Stomach (tissue), 9 donors: Measurements from ENCODE around the gene CDH2. TPM values are rescaled to one million over a fixed set of nuclear protein-coding genes. Genes with fewer than 3 reads are reported as not detected.

Source experiments
- DNase-seq, 2 donors: peaks; one replicate each; pipeline versions ENCODE4 v3.0.0 to v3.0.0-alpha.2; 2013 to 2019
- H3K27ac ChIP-seq, 5 donors: fragments of 200-600 bp in 4 of 5; sonication (generic) in 4 of 5; one replicate each; pipeline ENCODE4 v1.5.1; 2013 to 2019; ENCODE audit warnings: mild to moderate bottlenecking in 1 of 5, moderate library complexity in 1 of 5
- H3K27me3 ChIP-seq, 3 donors: fragments of 200-600 bp; sonication (generic); one replicate each; pipeline ENCODE4 v1.5.1; 2017 to 2019; ENCODE audit warnings: mixed run types in 1 of 3
- H3K36me3 ChIP-seq, 4 donors: fragments of 200-600 bp; sonication (generic); 1 replicate in 3 of 4; 2 replicates in 1 of 4; pipeline ENCODE4 v1.5.1; 2016 to 2019
- H3K4me1 ChIP-seq, 4 donors: fragments of 200-600 bp; sonication (generic); one replicate each; pipeline ENCODE4 v1.5.1; 2016 to 2019
- H3K4me3 ChIP-seq, 4 donors: fragments of 200-600 bp; sonication (generic) in 3 of 4; one replicate each; pipeline ENCODE4 v1.5.1; 2016 to 2019; ENCODE audit warnings: mild to moderate bottlenecking in 1 of 4
- H3K9me3 ChIP-seq, 4 donors: fragments of 200-600 bp; sonication (generic); one replicate each; pipeline ENCODE4 v1.5.1; 2016 to 2019
- EP300 ChIP-seq: sonication (generic); formaldehyde crosslinking; IDR thresholded peaks from one replicate; pipeline ENCODE4 v1.6.1; 2017; ENCODE audit warnings: antibody characterized with exemption
- POLR2A ChIP-seq, 4 donors: fragments of 450-650 bp; IDR thresholded peaks; one replicate each; pipeline ENCODE4 v1.6.1; 2016; ENCODE audit warnings: antibody characterized with exemption in 4 of 4, control low read depth in 2 of 4, mild to moderate bottlenecking in 1 of 4, moderate library complexity in 1 of 4
- POLR2AphosphoS5 ChIP-seq, 3 donors: sonication (generic); formaldehyde crosslinking; IDR thresholded peaks; one replicate each; pipeline ENCODE4 v1.6.1; 2016; ENCODE audit warnings: antibody characterized with exemption in 3 of 3
- WGBS, 5 donors: extraction: QIAGEN DNeasy Blood & Tissue Kit in 3 of 5; methylation state at CpG; one replicate each; pipeline versions ENCODE4 v1.1.5 to v1.1.7; 2013 to 2018; 5-methylcytosine and 5-hydroxymethylcytosine counted together
- intact Hi-C: fragments of 100-400 bp; cut with DNase I; formaldehyde crosslinking; loops from one replicate; pipeline ENCODE4 v1.15.1; 2023; ENCODE audit warnings: low total_unique reads
- polyA plus RNA-seq, 3 donors: library from polyadenylated mRNA; stranded (reverse); fragments of 200-250 nt; gene quantifications; one replicate each; pipeline ENCODE4 v1.2.3, GENCODE V29; 2013
- total RNA-seq, 5 donors: library from RNA; depleted of rRNA; stranded (reverse); fragments of >200 nt; gene quantifications; one replicate each; pipeline versions ENCODE4 v1.1.0 to v1.2.3, GENCODE V29; 2014 to 2016
- TF ChIP-seq, protein P1 (sequence below), 7 experiments: fragments of 450-650 bp in 4 of 7; fragments of 200-600 bp in 3 of 7; sonication (generic) in 3 of 7; IDR thresholded peaks; one replicate each; pipeline ENCODE4 v1.5.1; 2016 to 2019; ENCODE audit warnings: antibody characterized with exemption in 7 of 7, control low read depth in 2 of 7, mild to moderate bottlenecking in 1 of 7
- donor health status: healthy with polysubstance abuse.
- donor health status: Bipolar disorder and iron deficiency.
- donor health status: healthy.

Gene CDH2
- total and polyA plus RNA-seq, 8 donors: 0.58 to 21.9 (median 5.7) TPM

- TF ChIP-seq POLR2AphosphoS5 (IDR thresholded peaks at IDR 0.05) (no peak), EP300 (no peak), POLR2A (IDR thresholded peaks at IDR 0.05) (no peak)
- TF ChIP-seq, protein P1, sequence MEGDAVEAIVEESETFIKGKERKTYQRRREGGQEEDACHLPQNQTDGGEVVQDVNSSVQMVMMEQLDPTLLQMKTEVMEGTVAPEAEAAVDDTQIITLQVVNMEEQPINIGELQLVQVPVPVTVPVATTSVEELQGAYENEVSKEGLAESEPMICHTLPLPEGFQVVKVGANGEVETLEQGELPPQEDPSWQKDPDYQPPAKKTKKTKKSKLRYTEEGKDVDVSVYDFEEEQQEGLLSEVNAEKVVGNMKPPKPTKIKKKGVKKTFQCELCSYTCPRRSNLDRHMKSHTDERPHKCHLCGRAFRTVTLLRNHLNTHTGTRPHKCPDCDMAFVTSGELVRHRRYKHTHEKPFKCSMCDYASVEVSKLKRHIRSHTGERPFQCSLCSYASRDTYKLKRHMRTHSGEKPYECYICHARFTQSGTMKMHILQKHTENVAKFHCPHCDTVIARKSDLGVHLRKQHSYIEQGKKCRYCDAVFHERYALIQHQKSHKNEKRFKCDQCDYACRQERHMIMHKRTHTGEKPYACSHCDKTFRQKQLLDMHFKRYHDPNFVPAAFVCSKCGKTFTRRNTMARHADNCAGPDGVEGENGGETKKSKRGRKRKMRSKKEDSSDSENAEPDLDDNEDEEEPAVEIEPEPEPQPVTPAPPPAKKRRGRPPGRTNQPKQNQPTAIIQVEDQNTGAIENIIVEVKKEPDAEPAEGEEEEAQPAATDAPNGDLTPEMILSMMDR (IDR thresholded peaks at IDR 0.05): no peak
- 46 to 59% (median 53%) methylated on average over 6 of the region's 6 CpGs for WGBS, 5 donors
- peaks cover 12 to 36% (median 30%) of the 10 kb centered on the region in 4 donors for H3K4me1 ChIP-seq
- no peak overlapping the region for H3K27ac ChIP-seq
- peak overlapping the region in 2 of 4 donors; percentile 78 to 82 for H3K4me3 ChIP-seq
- DNase-seq: no peak
- peaks cover 0 to 51% (median 34%) of the 10 kb centered on the region in 3 donors for H3K27me3 ChIP-seq
- H3K36me3 ChIP-seq: no peaks in the 10 kb centered on the region
- H3K9me3 ChIP-seq: no peaks in the 10 kb centered on the region
- intact Hi-C loops: no loop called here
Observed at GRCh38 chr18:28178720-28179119, 1.8 kb upstream of the CDH2 start.

DNA sequence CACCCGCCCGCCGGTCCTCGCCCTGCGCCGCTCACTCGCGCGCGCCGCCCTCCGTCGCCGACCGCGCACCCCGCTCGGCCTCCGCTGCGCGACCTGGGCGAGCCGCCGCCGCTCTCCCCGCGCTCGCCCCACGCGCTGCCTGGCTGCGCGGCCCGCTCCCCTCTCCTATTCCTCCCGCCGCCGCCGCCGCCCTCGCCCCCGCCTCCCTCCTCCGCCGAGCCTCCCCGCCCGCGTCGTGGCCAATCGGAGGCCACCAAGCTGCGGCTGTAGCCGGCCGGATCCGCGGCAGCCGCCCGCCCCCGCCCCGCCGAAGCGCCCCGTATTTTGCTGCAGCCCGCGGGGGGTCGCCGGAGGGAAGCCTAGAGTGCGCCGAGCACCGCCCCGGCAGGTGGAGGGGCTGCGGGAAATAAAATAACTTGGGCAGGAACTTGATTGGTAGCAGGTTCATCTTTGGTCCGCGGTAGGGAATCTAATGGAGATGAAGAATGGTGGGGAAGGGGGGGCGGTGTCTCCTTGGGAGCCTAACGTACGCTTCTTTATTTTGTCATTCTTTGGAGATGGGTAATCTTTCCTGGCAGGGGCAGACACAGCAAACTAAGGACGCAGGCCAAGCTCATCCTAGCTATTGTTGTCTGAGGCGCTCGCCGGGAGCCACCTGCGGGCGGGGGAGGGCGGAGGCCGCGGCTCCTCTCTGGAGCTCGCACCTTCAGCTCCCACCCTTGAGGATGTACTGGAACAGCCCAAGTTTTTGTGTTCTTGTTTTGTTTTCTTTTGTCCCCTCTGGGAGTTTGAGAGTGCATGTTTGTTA, 1.1 kb upstream of the CDH2 start:
- no peaks in the 10 kb centered on the region for H3K9me3 ChIP-seq
- H3K4me1 ChIP-seq: peaks cover 12 to 36% (median 30%) of the 10 kb centered on the region in 4 donors
- no peak for TF ChIP-seq POLR2A (IDR thresholded peaks at IDR 0.05)
- TF ChIP-seq, protein P1 (IDR thresholded peaks at IDR 0.05): peak in 1 of 7 experiments; percentile 7
- peaks cover 0 to 58% (median 34%) of the 10 kb centered on the region in 3 donors for H3K27me3 ChIP-seq
- peak overlapping the region; percentile 51 to 90 (median 71) for H3K27ac ChIP-seq
- 1 to 3% (median 2%) methylated on average over 35 to 83 of the region's 83 CpGs for WGBS, 5 donors
- DNase-seq: peak; percentile 67 to 84
- H3K36me3 ChIP-seq: no peaks in the 10 kb centered on the region
- intact Hi-C loops: no loop called here
- H3K4me3 ChIP-seq: peak overlapping the region; percentile 60 to 82 (median 71)

DNA sequence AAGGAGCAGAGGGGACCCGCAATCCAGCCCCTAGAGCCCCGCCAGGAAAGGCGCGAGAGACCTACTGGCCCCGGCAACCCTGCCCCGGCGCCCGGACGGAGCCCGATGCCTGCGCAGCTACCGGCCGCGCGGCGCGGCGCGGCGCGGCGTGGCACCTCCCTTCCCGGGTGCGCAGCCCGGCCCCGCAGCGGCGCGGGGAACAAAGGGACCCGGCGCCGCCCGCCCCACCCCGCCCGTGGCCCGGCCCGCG, 307 bp downstream of the CDH2 start:
- H3K4me3 ChIP-seq: peak overlapping the region; percentile 60 to 82 (median 71)
- H3K4me1 ChIP-seq: peaks cover 12 to 36% (median 30%) of the 10 kb centered on the region in 4 donors
- no peaks in the 10 kb centered on the region for H3K9me3 ChIP-seq
- H3K27me3 ChIP-seq: peaks cover 0 to 72% (median 34%) of the 10 kb centered on the region in 3 donors
- no peaks in the 10 kb centered on the region for H3K36me3 ChIP-seq
- WGBS, 5 donors: 0 to 2% (median 1%) methylated on average over 1 to 37 of the region's 38 CpGs
- intact Hi-C loops: no loop called here
- H3K27ac ChIP-seq: peak overlapping the region in 3 of 5 donors; percentile 71 to 90 (median 75)
- DNase-seq: no peak
- TF ChIP-seq, protein P1 (IDR thresholded peaks at IDR 0.05): no peak
- no peak for TF ChIP-seq POLR2AphosphoS5 (IDR thresholded peaks at IDR 0.05)
- TF ChIP-seq POLR2A (IDR thresholded peaks at IDR 0.05): no peak
- TF ChIP-seq EP300: no peak

GRCh38 chr18:28175930-28176697, 816 bp downstream of the CDH2 start:
- TF ChIP-seq, protein P1 (IDR thresholded peaks at IDR 0.05): no peak
- TF ChIP-seq POLR2A (IDR thresholded peaks at IDR 0.05) (no peak), EP300 (no peak), POLR2AphosphoS5 (IDR thresholded peaks at IDR 0.05) (no peak)
- DNase-seq: peak in 1 of 2 donors; percentile 34
- intact Hi-C loops: no loop called here
- 0 to 4% (median 1%) methylated on average over 43 to 44 of the region's 44 CpGs for WGBS, 5 donors
- Histone ChIP-seq H3K4me1 (peaks cover 12 to 36% (median 30%) of the 10 kb centered on the region in 4 donors), H3K36me3 (no peaks in the 10 kb centered on the region), H3K27ac (peak overlapping the region in 4 of 5 donors; percentile 42 to 90 (median 73)), H3K9me3 (no peaks in the 10 kb centered on the region), H3K4me3 (peak overlapping the region; percentile 60 to 82 (median 71)), H3K27me3 (peaks cover 0 to 77% (median 34%) of the 10 kb centered on the region in 3 donors)
